ENCODE measurements around the gene UGDH.

DNA sequence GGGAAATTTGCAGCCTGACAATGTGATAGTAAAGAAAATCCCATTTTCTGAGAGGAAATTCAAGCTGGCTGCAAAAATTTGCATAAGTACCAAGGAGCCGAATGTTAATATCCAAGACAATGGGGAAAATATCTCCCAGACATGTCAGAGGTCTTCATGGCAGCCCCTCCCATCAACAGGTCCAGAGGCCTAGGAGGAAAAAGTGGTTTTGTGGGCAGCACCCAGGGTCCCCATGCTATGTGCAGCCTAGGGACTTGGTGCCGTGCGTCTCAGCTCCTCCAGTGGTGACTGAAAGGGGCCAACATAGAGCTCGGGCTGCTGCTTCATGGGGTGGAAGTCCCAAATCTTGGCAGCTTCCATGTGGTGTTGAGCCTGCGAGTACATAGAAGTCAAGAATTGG is 6.3 kb upstream of the UGDH start:
- TF ChIP-seq EZH2 (IDR thresholded peaks at IDR 0.05; ENCODE audit: borderline replicate concordance) = no peak
- TF ChIP-seq, protein P1, sequence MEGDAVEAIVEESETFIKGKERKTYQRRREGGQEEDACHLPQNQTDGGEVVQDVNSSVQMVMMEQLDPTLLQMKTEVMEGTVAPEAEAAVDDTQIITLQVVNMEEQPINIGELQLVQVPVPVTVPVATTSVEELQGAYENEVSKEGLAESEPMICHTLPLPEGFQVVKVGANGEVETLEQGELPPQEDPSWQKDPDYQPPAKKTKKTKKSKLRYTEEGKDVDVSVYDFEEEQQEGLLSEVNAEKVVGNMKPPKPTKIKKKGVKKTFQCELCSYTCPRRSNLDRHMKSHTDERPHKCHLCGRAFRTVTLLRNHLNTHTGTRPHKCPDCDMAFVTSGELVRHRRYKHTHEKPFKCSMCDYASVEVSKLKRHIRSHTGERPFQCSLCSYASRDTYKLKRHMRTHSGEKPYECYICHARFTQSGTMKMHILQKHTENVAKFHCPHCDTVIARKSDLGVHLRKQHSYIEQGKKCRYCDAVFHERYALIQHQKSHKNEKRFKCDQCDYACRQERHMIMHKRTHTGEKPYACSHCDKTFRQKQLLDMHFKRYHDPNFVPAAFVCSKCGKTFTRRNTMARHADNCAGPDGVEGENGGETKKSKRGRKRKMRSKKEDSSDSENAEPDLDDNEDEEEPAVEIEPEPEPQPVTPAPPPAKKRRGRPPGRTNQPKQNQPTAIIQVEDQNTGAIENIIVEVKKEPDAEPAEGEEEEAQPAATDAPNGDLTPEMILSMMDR (IDR thresholded peaks at IDR 0.05; ENCODE audit: poor library complexity) = no peak

Data from hepatocyte (in vitro differentiated cells).